Ascending aorta (tissue), 2 donors: ENCODE data around the gene SFTPB. TPM values are rescaled to one million over a fixed set of nuclear protein-coding genes. Genes with fewer than 3 reads are reported as not detected.

Experiments
- DNase-seq, 2 donors: peaks; one replicate each; pipeline ENCODE4 v3.0.0-alpha.2; 2019; ENCODE audit warnings: low spot score in 2 of 2
- H3K27ac ChIP-seq, 2 donors: fragments of 200-600 bp; sonication (generic); one replicate each; pipeline ENCODE4 v1.5.1; 2016 to 2017; ENCODE audit warnings: mild to moderate bottlenecking in 1 of 2
- H3K27me3 ChIP-seq: fragments of 200-600 bp; sonication (generic); one replicate; pipeline ENCODE4 v1.5.1; 2017
- H3K36me3 ChIP-seq, 2 donors: fragments of 200-600 bp; sonication (generic); one replicate each; pipeline ENCODE4 v1.5.1; 2016
- H3K4me1 ChIP-seq, 2 donors: fragments of 200-600 bp; sonication (generic); one replicate each; pipeline ENCODE4 v1.5.1; 2016 to 2017; ENCODE audit warnings: mild to moderate bottlenecking in 1 of 2
- H3K4me3 ChIP-seq, 2 donors: fragments of 200-600 bp; sonication (generic); one replicate each; pipeline ENCODE4 v1.5.1; 2016 to 2017; ENCODE audit warnings: mild to moderate bottlenecking in 1 of 2
- H3K9me3 ChIP-seq, 2 donors: fragments of 200-600 bp; sonication (generic); one replicate each; pipeline ENCODE4 v1.5.1; 2016
- CTCF ChIP-seq, 3 experiments: fragments of 200-600 bp in 2 of 3; fragments of 450-650 bp in 1 of 3; sonication (generic) in 2 of 3; IDR thresholded peaks; one replicate each; pipeline ENCODE4 v1.5.1; 2016 to 2019; ENCODE audit warnings: antibody characterized with exemption in 3 of 3, mild to moderate bottlenecking in 1 of 3, moderate library complexity in 1 of 3
- intact Hi-C: fragments of 100-400 bp; cut with DNase I; formaldehyde crosslinking; loops from one replicate; pipeline ENCODE4 v1.15.1; 2023
- total RNA-seq: library from RNA; depleted of rRNA; stranded (reverse); fragments of >200 nt; gene quantifications from one replicate; pipeline ENCODE4 v1.1.0, GENCODE V29; 2016

Gene SFTPB
- total RNA-seq, 1 donor from 2014 or later = not detected

GRCh38 chr2:85680707-85681371 is 12.8 kb upstream of the SFTPB start:
- Histone ChIP-seq H3K27ac (peak overlapping the region in 1 of 2 donors; percentile 17), H3K4me3 (no peak overlapping the region), H3K27me3 (no peaks in the 10 kb centered on the region), H3K9me3 (no peaks in the 10 kb centered on the region), H3K4me1 (peaks cover 0 to 5% of the 10 kb centered on the region in 2 donors), H3K36me3 (no peaks in the 10 kb centered on the region)
- no peak for DNase-seq
- intact Hi-C loops = no loop called here
- no peak for TF ChIP-seq CTCF (IDR thresholded peaks at IDR 0.05)

- intact Hi-C loops = loop anchor here (1.0 kb wide), 1 partner anchor 28 kb away; no protein-coding TSS in a partner anchor
- Histone ChIP-seq H3K27ac (no peak overlapping the region), H3K4me1 (peaks cover 0 to 5% of the 10 kb centered on the region in 2 donors), H3K27me3 (no peaks in the 10 kb centered on the region), H3K9me3 (no peaks in the 10 kb centered on the region), H3K4me3 (no peak overlapping the region), H3K36me3 (no peaks in the 10 kb centered on the region)
- peak; percentile 92 to 99 (median 98) for TF ChIP-seq CTCF (IDR thresholded peaks at IDR 0.05)
- peak; percentile 49 to 92 for DNase-seq
Observed at GRCh38 chr2:85678794-85679672, 11.0 kb upstream of the SFTPB start.

GRCh38 chr2:85678377-85678776 is 10.4 kb upstream of the SFTPB start:
- Histone ChIP-seq H3K4me3 (no peak overlapping the region), H3K27me3 (no peaks in the 10 kb centered on the region), H3K9me3 (no peaks in the 10 kb centered on the region), H3K36me3 (no peaks in the 10 kb centered on the region), H3K27ac (no peak overlapping the region), H3K4me1 (peaks cover 0 to 5% of the 10 kb centered on the region in 2 donors)
- TF ChIP-seq CTCF (IDR thresholded peaks at IDR 0.05) = no peak
- no peak for DNase-seq
- intact Hi-C loops = no loop called here

- H3K4me3 ChIP-seq = no peak overlapping the region
- DNase-seq = peak in 1 of 2 donors; percentile 2
- H3K36me3 ChIP-seq = no peaks in the 10 kb centered on the region
- TF ChIP-seq CTCF (IDR thresholded peaks at IDR 0.05) = no peak
- no peaks in the 10 kb centered on the region for H3K27me3 ChIP-seq
- no peak overlapping the region for H3K27ac ChIP-seq
- intact Hi-C loops = no loop called here
- H3K4me1 ChIP-seq = peaks cover 0 to 5% of the 10 kb centered on the region in 2 donors
- no peaks in the 10 kb centered on the region for H3K9me3 ChIP-seq
Observed at GRCh38 chr2:85675866-85676548, 8.0 kb upstream of the SFTPB start.

- intact Hi-C loops = no loop called here
- Histone ChIP-seq H3K4me1 (peaks cover 0 to 5% of the 10 kb centered on the region in 2 donors), H3K27ac (no peak overlapping the region), H3K36me3 (no peaks in the 10 kb centered on the region), H3K27me3 (no peaks in the 10 kb centered on the region), H3K4me3 (no peak overlapping the region), H3K9me3 (no peaks in the 10 kb centered on the region)
- peak in 1 of 2 donors; percentile 43 for DNase-seq
- TF ChIP-seq CTCF (IDR thresholded peaks at IDR 0.05) = no peak
Observed at GRCh38 chr2:85675427-85675826, 7.4 kb upstream of the SFTPB start.
